Measurements from ENCODE around the gene TPRG1L.
"Not testable (repeated sequence)": the region's sequence is repeated elsewhere in the genome, so short reads cannot be mapped to it uniquely, and the experiment has no call there.

The TPRG1L gene

GRCh38 chr1:3624200-3625136 is at the start of gene TPRG1L (continued):
- TF ChIP-seq ZNF174 (tag by site-specific recombination; IDR thresholded peaks at IDR 0.05) = no peak
- TF ChIP-seq ELK4 (IDR thresholded peaks at IDR 0.05; ENCODE audit: borderline replicate concordance, low read depth, low read length) = peak; percentile 56; the same call in 1 of the 2 replicates
- peak; percentile 93 for TF ChIP-seq SP3 (tag by site-specific recombination; IDR thresholded peaks at IDR 0.05)
- no peak for TF ChIP-seq ZNF707 (tag by site-specific recombination; IDR thresholded peaks at IDR 0.05)
- no peak for TF ChIP-seq ZNF513 (tag by site-specific recombination; IDR thresholded peaks at IDR 0.05)

GRCh38 chr1:3575515-3575914 is 49.3 kb upstream of the TPRG1L start:
- H3K36me3 ChIP-seq (ENCODE audit: control insufficient read depth in 2 of 2, insufficient read depth in 1 of 2, low read length in 2 of 2); H3K27ac ChIP-seq (ENCODE audit: extremely low read depth, low read depth, low read length); H3K4me1 ChIP-seq (ENCODE audit: control insufficient read depth, insufficient read depth, low read length); POLR2A ChIA-PET; H3K9me3 ChIP-seq (ENCODE audit: control insufficient read depth, insufficient read depth, low read depth, low read length); H3K4me3 ChIP-seq (ENCODE audit: low read depth, low read length): not testable (repeated sequence)
- CTCF ChIA-PET = interaction anchor here (1.2 kb wide), 2 partner anchors 11 to 45 kb away, joined by 3 read pairs; no protein-coding TSS in a partner anchor
- TF ChIP-seq TRIM28 (IDR thresholded peaks at IDR 0.05; ENCODE audit: borderline replicate concordance, low read length) = peak; percentile 65; the same call in 1 of the 2 replicates
- 0 out of 2 replicates have a peak, but pooled peaks have one; percentile 37 for TF ChIP-seq ZNF280D (tag by site-specific recombination; IDR thresholded peaks at IDR 0.05)
- TF ChIP-seq SETDB1 (IDR thresholded peaks at IDR 0.05; ENCODE audit: insufficient read length, low read length) = peak; percentile 85

- no peak overlapping the region for H3K4me3 ChIP-seq (ENCODE audit: low read depth, low read length)
- H3K27ac ChIP-seq (ENCODE audit: extremely low read depth, low read depth, low read length) = no peak overlapping the region
- H3K4me1 ChIP-seq (ENCODE audit: control insufficient read depth, insufficient read depth, low read length) = no peaks in the 10 kb centered on the region
- CTCF ChIA-PET = interaction anchor here (0.6 kb wide), 1 partner anchor 11 kb away, joined by 3 read pairs; no protein-coding TSS in a partner anchor
- H3K36me3 ChIP-seq (ENCODE audit: control insufficient read depth in 2 of 2, insufficient read depth in 1 of 2, low read length in 2 of 2) = no peaks in the 10 kb centered on the region
- no peaks in the 10 kb centered on the region for H3K9me3 ChIP-seq (ENCODE audit: control insufficient read depth, insufficient read depth, low read depth, low read length)
- POLR2A ChIA-PET = no interaction called here
- no peak for TF ChIP-seq ZNF18 (tag by site-specific recombination; IDR thresholded peaks at IDR 0.05)
- no peak for TF ChIP-seq FEZF1 (tag by site-specific recombination; IDR thresholded peaks at IDR 0.05)
- no peak for TF ChIP-seq ZNF585B (tag by site-specific recombination; IDR thresholded peaks at IDR 0.05)
- TF ChIP-seq ZBTB48 (tag by site-specific recombination; IDR thresholded peaks at IDR 0.05) = no peak
- TF ChIP-seq ZNF600 (tag by site-specific recombination; IDR thresholded peaks at IDR 0.05) = no peak
- no peak for TF ChIP-seq PBX3 (CRISPR knock-in tag; IDR thresholded peaks at IDR 0.05)
- TF ChIP-seq ZNF830 (tag by site-specific recombination; IDR thresholded peaks at IDR 0.05; ENCODE audit: low read depth) = no peak
- TF ChIP-seq BCL11B (tag by site-specific recombination; IDR thresholded peaks at IDR 0.05; ENCODE audit: low read depth) = no peak
- no peak for TF ChIP-seq PRDM6 (tag by site-specific recombination; IDR thresholded peaks at IDR 0.05)
- no peak for TF ChIP-seq KLF17 (tag by site-specific recombination; IDR thresholded peaks at IDR 0.05)
- no peak for TF ChIP-seq ZNF423 (tag by site-specific recombination; IDR thresholded peaks at IDR 0.05)
- TF ChIP-seq TCF7L2 (IDR thresholded peaks at IDR 0.05; ENCODE audit: borderline replicate concordance, low read depth, low read length) = no peak
Measured at GRCh38 chr1:3575993-3576392, 48.8 kb upstream of the TPRG1L start.
